Occipital lobe (tissue), 2 donors: ENCODE data around the gene MTARC2. TPM values are rescaled to one million over a fixed set of nuclear protein-coding genes. Genes with fewer than 3 reads are reported as not detected.

Experiments used
- DNase-seq: peaks from one replicate; lab custom pipeline; 2025; lab: John Stamatoyannopoulos, UW
- total RNA-seq: library from RNA; depleted of rRNA; stranded (reverse); fragments of >200 nt; gene quantifications from one replicate; pipeline ENCODE4 v1.2.3, GENCODE V29; 2014

MTARC2 gene
- total RNA-seq, 1 donor from 2014 or later = 7.8 TPM

GRCh38 chr1:220827445-220828178 lies 79.5 kb downstream of the MTARC2 start:
- no peak for DNase-seq

GRCh38 chr1:220828179-220828490 lies 80.0 kb downstream of the MTARC2 start:
- no peak for DNase-seq

DNA sequence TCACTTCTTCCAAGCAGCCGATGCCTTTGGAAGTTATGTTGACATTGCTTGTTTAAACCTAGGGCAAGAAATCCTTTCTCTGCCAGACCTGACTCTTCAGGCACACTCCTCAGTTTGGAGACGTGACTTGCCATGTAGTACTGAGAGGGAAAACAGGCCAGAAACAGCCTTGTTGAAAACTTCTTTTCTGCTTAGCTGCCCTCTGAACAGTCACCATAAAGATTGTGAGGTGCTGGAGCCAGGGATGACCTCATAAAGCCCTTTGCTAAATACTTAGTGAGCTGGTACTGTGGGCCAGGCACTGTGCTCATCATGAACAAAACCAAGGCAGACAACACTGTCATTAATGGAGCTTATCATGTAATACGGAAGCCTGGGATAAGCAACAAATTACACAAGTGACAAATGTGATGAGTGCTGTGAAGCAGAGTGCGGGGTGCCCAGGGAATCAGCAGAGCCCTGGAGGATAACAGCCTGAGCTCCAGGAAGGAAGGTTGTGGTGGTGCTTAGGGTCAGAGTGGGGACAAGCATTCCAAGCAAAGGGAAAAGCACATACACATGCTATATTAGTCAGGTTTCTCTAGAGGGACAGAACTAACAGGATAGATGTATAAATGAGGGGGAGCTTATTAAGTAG lies 80.9 kb downstream of the MTARC2 start:
- no peak for DNase-seq

DNA sequence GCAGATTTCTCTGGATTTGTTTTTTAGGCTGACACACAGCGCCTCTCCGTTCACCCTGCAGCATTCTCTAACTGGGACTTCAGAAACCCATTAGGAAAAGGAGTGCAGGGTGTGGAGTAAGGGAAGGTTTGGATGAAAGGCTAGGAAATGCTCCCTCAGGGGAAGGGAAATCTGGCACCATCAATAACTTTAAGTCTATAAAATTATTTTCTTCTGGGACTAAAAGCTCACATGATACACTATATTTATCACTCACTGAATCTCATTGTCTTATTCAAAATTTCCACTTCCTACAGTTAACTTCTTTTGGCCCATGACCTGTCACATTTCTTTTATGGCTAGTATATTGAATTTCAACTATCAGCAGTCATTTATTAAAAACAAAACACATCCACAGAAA lies 85.3 kb downstream of the MTARC2 start:
- DNase-seq = no peak

Other genes starting within 250 kb of the MTARC2 start
- gene MARK1, start 220.2 kb upstream of the MTARC2 start, total RNA-seq = 77.7 TPM
- 31.0 TPM for gene C1orf115, start 58.0 kb upstream of the MTARC2 start, total RNA-seq
- 9.4 TPM for gene MTARC1, start 38.6 kb downstream of the MTARC2 start, total RNA-seq
- gene HLX, start 131.1 kb downstream of the MTARC2 start, total RNA-seq = 0.31 TPM